HEK293 (cell line): ENCODE results near the gene LMF1.

ENCODE experiments used
- CTCF ChIA-PET: fragments of 350-600 bp; formaldehyde crosslinking; extraction: SDS; loops from one replicate; lab custom pipeline; 2021; ENCODE audit warnings: antibody characterized with exemption; lab: Yijun Ruan, JAX
- POLR2A ChIA-PET: fragments of 300-600 bp; formaldehyde crosslinking; extraction: SDS; loops from one replicate; lab custom pipeline; 2020; ENCODE audit warnings: antibody characterized with exemption, inconsistent platforms; lab: Yijun Ruan, JAX
- H3K27ac ChIP-seq: fragments of 200-500 bp; sonication (Bioruptor generic); 2 replicates; pipeline ENCODE4 v1.5.1; 2014; ENCODE audit warnings: low read depth, low read length, control low read depth, inconsistent platforms; ENCODE audit errors: extremely low read depth
- H3K36me3 ChIP-seq, 2 experiments: fragments of 200-500 bp in 1 of 2; sonication (Bioruptor generic) in 1 of 2; 1 replicate in 1 of 2; 2 replicates in 1 of 2; pipeline ENCODE4 v1.5.1; 2014 to 2017; ENCODE audit warnings: inconsistent platforms in 2 of 2, low read length in 2 of 2; ENCODE audit not compliant: control insufficient read depth in 2 of 2, insufficient read depth in 1 of 2
- H3K4me1 ChIP-seq: fragments of 200-500 bp; sonication (Bioruptor generic); 2 replicates; pipeline ENCODE4 v1.5.1; 2014; ENCODE audit warnings: mild to moderate bottlenecking, low read length, inconsistent platforms; ENCODE audit not compliant: control insufficient read depth, insufficient read depth
- H3K4me3 ChIP-seq: 2 replicates; pipeline ENCODE4 v1.5.1; 2011; ENCODE audit warnings: low read depth, mild to moderate bottlenecking, control low read depth, low read length, moderate library complexity
- H3K9me3 ChIP-seq: fragments of 200-500 bp; sonication (Bioruptor generic); 2 replicates; pipeline ENCODE4 v1.5.1; 2014; ENCODE audit warnings: low read depth, low read length, inconsistent platforms; ENCODE audit not compliant: control insufficient read depth, insufficient read depth
- BCL11A ChIP-seq: fragments of 450-650 bp; formaldehyde crosslinking; IDR thresholded peaks from 2 replicates; pipeline ENCODE4 v1.5.1; 2016; ENCODE audit warnings: low read depth, missing biosample characterization, missing genetic modification characterization
- GLI2 ChIP-seq: fragments of 450-650 bp; formaldehyde crosslinking; IDR thresholded peaks from 2 replicates; pipeline ENCODE4; 2017; ENCODE audit warnings: missing biosample characterization, missing genetic modification characterization, low read depth, borderline replicate concordance
- GLI4 ChIP-seq: fragments of 450-650 bp; formaldehyde crosslinking; IDR thresholded peaks from 2 replicates; pipeline ENCODE4 v1.5.1; 2016; ENCODE audit warnings: missing biosample characterization, missing genetic modification characterization
- KLF16 ChIP-seq: fragments of 450-650 bp; formaldehyde crosslinking; IDR thresholded peaks from 2 replicates; pipeline ENCODE4 v1.5.1; 2017; ENCODE audit warnings: missing biosample characterization, missing genetic modification characterization
- MZF1 ChIP-seq: fragments of 450-650 bp; formaldehyde crosslinking; IDR thresholded peaks from 2 replicates; pipeline ENCODE4 v1.5.1; 2017; ENCODE audit warnings: missing biosample characterization, missing genetic modification characterization, borderline replicate concordance
- TRIM28 ChIP-seq: IDR thresholded peaks from 2 replicates; pipeline ENCODE4 v1.6.1; 2011; ENCODE audit warnings: low read length, control low read depth, borderline replicate concordance
- ZIC2 ChIP-seq: fragments of 450-650 bp; formaldehyde crosslinking; IDR thresholded peaks from 2 replicates; pipeline ENCODE4 v1.5.1; 2016; ENCODE audit warnings: missing biosample characterization, missing genetic modification characterization
- ZNF112 ChIP-seq: fragments of 450-650 bp; formaldehyde crosslinking; IDR thresholded peaks from 2 replicates; pipeline ENCODE4 v1.5.0; 2017; ENCODE audit warnings: missing biosample characterization, missing genetic modification characterization
- ZNF202 ChIP-seq: fragments of 450-650 bp; formaldehyde crosslinking; IDR thresholded peaks from 2 replicates; pipeline ENCODE4 v1.5.1; 2016; ENCODE audit warnings: missing biosample characterization, missing genetic modification characterization, borderline replicate concordance
- ZNF530 ChIP-seq: fragments of 450-650 bp; formaldehyde crosslinking; IDR thresholded peaks from 2 replicates; pipeline ENCODE4 v1.5.1; 2016; ENCODE audit warnings: low read depth, missing biosample characterization, missing genetic modification characterization
- ZNF549 ChIP-seq: fragments of 450-650 bp; IDR thresholded peaks from 2 replicates; pipeline ENCODE4 v1.5.1; 2018; ENCODE audit warnings: missing biosample characterization, missing genetic modification characterization, mild to moderate bottlenecking, inconsistent platforms, moderate library complexity
- ZNF664 ChIP-seq: fragments of 450-650 bp; formaldehyde crosslinking; IDR thresholded peaks from 2 replicates; pipeline ENCODE4 v1.5.1; 2016; ENCODE audit warnings: missing biosample characterization, missing genetic modification characterization
- TF ChIP-seq, protein P1 (sequence below): IDR thresholded peaks from 2 replicates; pipeline ENCODE4 v1.6.1; 2011; ENCODE audit warnings: mild to moderate bottlenecking, low read depth, low read length, borderline replicate concordance
- TF ChIP-seq, protein P2 (sequence below): fragments of 450-650 bp; formaldehyde crosslinking; IDR thresholded peaks from 2 replicates; pipeline ENCODE4 v1.5.1; 2016; ENCODE audit warnings: missing biosample characterization, missing genetic modification characterization, borderline replicate concordance
- TF ChIP-seq, protein P3 (sequence below): fragments of 450-650 bp; formaldehyde crosslinking; IDR thresholded peaks from 2 replicates; pipeline ENCODE4 v1.5.1; 2017; ENCODE audit warnings: missing biosample characterization, missing genetic modification characterization
- TF ChIP-seq, protein P4 (sequence below): fragments of 450-650 bp; IDR thresholded peaks from 2 replicates; pipeline ENCODE4 v1.5.1; 2018; ENCODE audit warnings: missing biosample characterization, mild to moderate bottlenecking, missing genetic modification characterization

Gene LMF1

DNA sequence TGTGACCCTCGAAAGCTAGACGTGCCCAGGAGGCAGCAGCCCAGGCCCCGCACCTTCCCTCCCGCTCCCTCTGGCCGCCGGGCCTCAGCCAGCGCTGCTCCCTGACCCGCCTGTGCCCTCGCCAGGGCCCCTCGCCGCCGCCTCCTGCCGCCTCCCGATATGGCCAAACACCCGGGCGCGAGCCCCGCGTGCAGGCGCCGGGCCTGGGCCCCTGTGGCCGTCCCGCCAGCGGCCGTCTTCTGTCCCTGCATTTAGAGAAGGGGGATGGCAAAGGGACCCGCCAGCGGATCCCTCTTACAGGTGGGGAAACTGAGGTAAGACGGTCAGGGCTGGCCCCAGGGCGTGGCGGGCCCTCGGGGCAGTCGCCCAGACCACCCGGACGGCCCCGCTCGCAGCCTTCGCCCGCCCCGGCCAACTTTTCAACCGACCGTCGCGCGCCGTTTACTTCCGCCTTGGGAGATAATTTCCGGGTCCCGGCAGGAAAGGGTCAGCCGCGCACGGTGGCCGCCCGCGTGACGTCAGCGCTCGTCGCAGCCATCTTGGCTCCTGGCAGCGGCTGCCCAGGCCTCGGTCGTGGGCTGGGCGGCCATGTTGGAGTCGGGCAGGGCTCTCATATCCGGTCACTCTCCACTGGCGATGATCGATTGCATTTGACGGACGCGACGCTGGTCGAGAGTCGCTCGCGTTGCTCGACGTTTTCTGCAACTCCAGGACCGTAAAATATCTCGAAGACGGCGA, 163.3 kb downstream of the LMF1 start (continued):
- TF ChIP-seq, protein P1, sequence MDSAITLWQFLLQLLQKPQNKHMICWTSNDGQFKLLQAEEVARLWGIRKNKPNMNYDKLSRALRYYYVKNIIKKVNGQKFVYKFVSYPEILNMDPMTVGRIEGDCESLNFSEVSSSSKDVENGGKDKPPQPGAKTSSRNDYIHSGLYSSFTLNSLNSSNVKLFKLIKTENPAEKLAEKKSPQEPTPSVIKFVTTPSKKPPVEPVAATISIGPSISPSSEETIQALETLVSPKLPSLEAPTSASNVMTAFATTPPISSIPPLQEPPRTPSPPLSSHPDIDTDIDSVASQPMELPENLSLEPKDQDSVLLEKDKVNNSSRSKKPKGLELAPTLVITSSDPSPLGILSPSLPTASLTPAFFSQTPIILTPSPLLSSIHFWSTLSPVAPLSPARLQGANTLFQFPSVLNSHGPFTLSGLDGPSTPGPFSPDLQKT, result no peak
- TF ChIP-seq ZNF549, result no peak
- no peak for TF ChIP-seq GLI4 (tag by site-specific recombination)
- TF ChIP-seq TRIM28, result no peak
- TF ChIP-seq ZNF202, result no peak
- TF ChIP-seq, protein P2, sequence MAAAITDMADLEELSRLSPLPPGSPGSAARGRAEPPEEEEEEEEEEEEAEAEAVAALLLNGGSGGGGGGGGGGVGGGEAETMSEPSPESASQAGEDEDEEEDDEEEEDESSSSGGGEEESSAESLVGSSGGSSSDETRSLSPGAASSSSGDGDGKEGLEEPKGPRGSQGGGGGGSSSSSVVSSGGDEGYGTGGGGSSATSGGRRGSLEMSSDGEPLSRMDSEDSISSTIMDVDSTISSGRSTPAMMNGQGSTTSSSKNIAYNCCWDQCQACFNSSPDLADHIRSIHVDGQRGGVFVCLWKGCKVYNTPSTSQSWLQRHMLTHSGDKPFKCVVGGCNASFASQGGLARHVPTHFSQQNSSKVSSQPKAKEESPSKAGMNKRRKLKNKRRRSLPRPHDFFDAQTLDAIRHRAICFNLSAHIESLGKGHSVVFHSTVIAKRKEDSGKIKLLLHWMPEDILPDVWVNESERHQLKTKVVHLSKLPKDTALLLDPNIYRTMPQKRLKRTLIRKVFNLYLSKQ (tag by site-specific recombination), result no peak
- no peak for TF ChIP-seq MZF1
- TF ChIP-seq BCL11A (tag by site-specific recombination), result peak; percentile 86
- TF ChIP-seq, protein P3, sequence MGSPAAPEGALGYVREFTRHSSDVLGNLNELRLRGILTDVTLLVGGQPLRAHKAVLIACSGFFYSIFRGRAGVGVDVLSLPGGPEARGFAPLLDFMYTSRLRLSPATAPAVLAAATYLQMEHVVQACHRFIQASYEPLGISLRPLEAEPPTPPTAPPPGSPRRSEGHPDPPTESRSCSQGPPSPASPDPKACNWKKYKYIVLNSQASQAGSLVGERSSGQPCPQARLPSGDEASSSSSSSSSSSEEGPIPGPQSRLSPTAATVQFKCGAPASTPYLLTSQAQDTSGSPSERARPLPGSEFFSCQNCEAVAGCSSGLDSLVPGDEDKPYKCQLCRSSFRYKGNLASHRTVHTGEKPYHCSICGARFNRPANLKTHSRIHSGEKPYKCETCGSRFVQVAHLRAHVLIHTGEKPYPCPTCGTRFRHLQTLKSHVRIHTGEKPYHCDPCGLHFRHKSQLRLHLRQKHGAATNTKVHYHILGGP (tag by site-specific recombination), result no peak
- TF ChIP-seq, protein P4, sequence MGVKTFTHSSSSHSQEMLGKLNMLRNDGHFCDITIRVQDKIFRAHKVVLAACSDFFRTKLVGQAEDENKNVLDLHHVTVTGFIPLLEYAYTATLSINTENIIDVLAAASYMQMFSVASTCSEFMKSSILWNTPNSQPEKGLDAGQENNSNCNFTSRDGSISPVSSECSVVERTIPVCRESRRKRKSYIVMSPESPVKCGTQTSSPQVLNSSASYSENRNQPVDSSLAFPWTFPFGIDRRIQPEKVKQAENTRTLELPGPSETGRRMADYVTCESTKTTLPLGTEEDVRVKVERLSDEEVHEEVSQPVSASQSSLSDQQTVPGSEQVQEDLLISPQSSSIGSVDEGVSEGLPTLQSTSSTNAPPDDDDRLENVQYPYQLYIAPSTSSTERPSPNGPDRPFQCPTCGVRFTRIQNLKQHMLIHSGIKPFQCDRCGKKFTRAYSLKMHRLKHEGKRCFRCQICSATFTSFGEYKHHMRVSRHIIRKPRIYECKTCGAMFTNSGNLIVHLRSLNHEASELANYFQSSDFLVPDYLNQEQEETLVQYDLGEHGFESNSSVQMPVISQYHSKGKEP (tag by site-specific recombination), result 0 out of 2 replicates have a peak, but pooled peaks have one; percentile 7
- TF ChIP-seq, all 188 proteins: peak for 52

DNA sequence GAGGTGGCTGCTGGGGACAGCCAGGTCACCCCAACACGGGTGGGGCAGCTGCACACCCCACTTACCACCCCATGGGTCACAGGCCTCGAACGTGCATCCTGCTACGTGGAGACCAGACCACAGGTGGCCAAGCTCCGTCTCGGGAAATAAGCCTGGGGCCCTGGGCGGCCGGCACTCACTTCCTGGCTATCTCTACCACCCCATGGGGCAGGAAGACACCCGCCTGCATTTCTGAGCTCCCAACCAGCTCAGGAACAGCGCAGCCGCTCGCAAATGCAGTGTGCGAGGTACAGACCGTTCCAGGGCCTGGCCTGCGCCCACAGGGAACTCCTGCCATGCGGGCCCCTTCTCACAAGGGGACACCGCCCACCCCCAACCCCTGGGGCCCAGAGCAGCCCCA, 165.3 kb downstream of the LMF1 start:
- Histone ChIP-seq H3K27ac (no peak overlapping the region), H3K36me3 (no peaks in the 10 kb centered on the region), H3K4me3 (no peak overlapping the region), H3K4me1 (no peaks in the 10 kb centered on the region), H3K9me3 (no peaks in the 10 kb centered on the region)
- ChIA-PET CTCF (interaction anchor here (0.6 kb wide), 1 partner anchor 325 kb away, joined by 4 read pairs; no protein-coding TSS in a partner anchor), POLR2A (interaction anchor here (2.6 kb wide), 1 partner anchor 17 kb away, joined by 13 read pairs; the partner anchor contains the start of genes CHTF18 and RPUSD1)
- TF ChIP-seq KLF16 (tag by site-specific recombination), result no peak
- TF ChIP-seq ZNF112 (tag by site-specific recombination), result no peak
- no peak for TF ChIP-seq ZNF530 (tag by site-specific recombination)
- TF ChIP-seq ZIC2 (tag by site-specific recombination), result 0 out of 2 replicates have a peak, but pooled peaks have one; percentile 7
- no peak for TF ChIP-seq GLI2 (tag by site-specific recombination)
- no peak for TF ChIP-seq ZNF664
